ENCODE results near the gene CCDC88B.

DNA sequence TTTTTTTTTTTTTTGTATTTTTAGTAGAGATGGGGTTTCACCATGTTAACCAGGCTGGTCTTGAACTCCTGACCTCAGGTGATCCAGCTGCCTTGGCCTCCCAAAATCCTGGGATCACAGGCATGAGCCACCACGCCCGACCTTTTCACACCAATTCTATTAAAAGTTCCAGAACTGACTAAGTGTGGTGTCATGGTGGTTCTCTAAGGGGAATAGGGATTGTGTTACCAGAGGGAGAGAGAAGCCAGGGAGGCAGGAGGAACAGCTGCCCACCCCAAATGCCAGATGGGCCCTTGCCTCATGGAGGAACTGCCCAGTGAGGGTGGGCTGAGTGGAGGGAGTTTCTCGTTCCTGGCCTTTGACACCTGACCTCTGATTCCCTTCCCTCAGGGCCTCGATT, 24.9 kb downstream of the CCDC88B start:
- no peak for TF ChIP-seq POLR2A (IDR thresholded peaks at IDR 0.05; ENCODE audit: low read depth, low read length)
- TF ChIP-seq POLR2AphosphoS5 (IDR thresholded peaks at IDR 0.05; ENCODE audit: low read depth, low read length) = no peak
